MM.1S (cell line): ENCODE measurements around the gene JAG2.

Source experiments
- DNase-seq: peaks from one replicate; pipeline ENCODE4 v3.0.0-alpha.2; 2015
- H2AFZ ChIP-seq: fragments of 300-600 bp; sonication (generic); 2 replicates; pipeline ENCODE4 v1.6.0; 2016; ENCODE audit warnings: antibody characterized with exemption, low read length
- H3F3A ChIP-seq: fragments of 300-600 bp; sonication (generic); 2 replicates; pipeline ENCODE4 v1.6.1; 2016; ENCODE audit warnings: mild to moderate bottlenecking, antibody characterized with exemption, low read length, moderate library complexity, mixed read lengths; ENCODE audit not compliant: insufficient read depth
- H3K27ac ChIP-seq: fragments of 300-600 bp; sonication (generic); 2 replicates; pipeline ENCODE4 v1.5.1; 2016; ENCODE audit warnings: mild to moderate bottlenecking, low read length
- H3K27me3 ChIP-seq: fragments of 300-600 bp; sonication (generic); replicated peaks from 2 replicates; pipeline ENCODE4 v1.6.0; 2016; ENCODE audit warnings: low read length; ENCODE audit not compliant: insufficient read depth
- H3K36me3 ChIP-seq: fragments of 300-600 bp; sonication (generic); replicated peaks from 2 replicates; pipeline ENCODE4 v1.6.1; 2016; ENCODE audit warnings: mild to moderate bottlenecking, low read length, mixed read lengths; ENCODE audit not compliant: insufficient read depth
- H3K4me1 ChIP-seq: fragments of 300-600 bp; sonication (generic); 2 replicates; pipeline ENCODE4 v1.6.1; 2016; ENCODE audit warnings: low read length, mixed read lengths
- H3K4me2 ChIP-seq: fragments of 300-600 bp; sonication (generic); 2 replicates; pipeline ENCODE4 v1.6.0; 2016; ENCODE audit warnings: low read depth, low read length
- H3K4me3 ChIP-seq: fragments of 300-600 bp; sonication (generic); 2 replicates; pipeline ENCODE4 v1.5.1; 2016; ENCODE audit warnings: low read length, mixed read lengths
- H3K79me2 ChIP-seq: fragments of 300-600 bp; sonication (generic); 2 replicates; pipeline ENCODE4 v1.6.1; 2016; ENCODE audit warnings: mixed run types, low read length, mixed read lengths
- H3K9ac ChIP-seq: fragments of 300-600 bp; sonication (generic); 2 replicates; pipeline ENCODE4 v1.6.1; 2016; ENCODE audit warnings: low read length, mixed read lengths
- H3K9me2 ChIP-seq: fragments of 300-600 bp; sonication (generic); replicated peaks from 2 replicates; pipeline ENCODE4 v1.6.1; 2016; ENCODE audit warnings: mild to moderate bottlenecking, low read length, mixed read lengths; ENCODE audit not compliant: insufficient read depth
- H3K9me3 ChIP-seq: fragments of 300-600 bp; sonication (generic); replicated peaks from 2 replicates; pipeline ENCODE4 v1.6.1; 2016; ENCODE audit warnings: mild to moderate bottlenecking, low read length, mixed read lengths; ENCODE audit not compliant: insufficient read depth
- H4K20me1 ChIP-seq: fragments of 300-600 bp; sonication (generic); 2 replicates; pipeline ENCODE4 v1.6.1; 2016; ENCODE audit warnings: mild to moderate bottlenecking, low read length, moderate library complexity, mixed read lengths; ENCODE audit not compliant: insufficient read depth
- EZH2 ChIP-seq: fragments of 300-600 bp; sonication (generic); optimal IDR thresholded peaks from 2 replicates; pipeline ENCODE3; 2017; ENCODE audit warnings: low read depth, mild to moderate bottlenecking, antibody characterized with exemption, low read length, mixed read lengths
- EZH2phosphoT487 ChIP-seq: fragments of 300-600 bp; sonication (generic); IDR thresholded peaks from 2 replicates; pipeline ENCODE4 v1.6.1; 2018; ENCODE audit warnings: antibody characterized with exemption, low read length
- TF ChIP-seq, protein P1 (sequence below): fragments of 300-600 bp; sonication (generic); IDR thresholded peaks from 2 replicates; pipeline ENCODE4 v1.5.1; 2016; ENCODE audit warnings: antibody characterized with exemption, low read length, mixed read lengths

JAG2 gene

DNA sequence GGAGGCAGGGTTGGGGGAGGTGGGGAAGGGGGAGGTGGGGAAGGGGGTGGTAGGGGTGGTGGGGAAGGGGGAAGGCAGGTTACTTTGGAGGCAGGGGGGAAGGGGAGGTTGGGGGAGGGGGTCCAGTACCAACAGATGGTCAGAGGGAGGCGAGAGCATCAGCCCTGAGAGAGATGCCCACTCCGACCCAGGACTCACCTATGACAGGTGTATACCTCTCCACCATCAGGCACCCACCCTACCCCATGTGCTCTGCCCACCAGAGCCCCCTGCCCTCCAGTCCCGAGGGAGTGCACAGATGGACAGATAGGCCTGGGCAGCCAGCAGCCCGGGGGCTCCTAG, 18.6 kb downstream of the JAG2 start:
- Histone ChIP-seq H3K36me3 (no peaks in the 10 kb centered on the region), H3K27me3 (peaks cover 12% of the 10 kb centered on the region), H3K4me2 (no peak overlapping the region), H3F3A (no peaks in the 10 kb centered on the region), H3K9me3 (no peaks in the 10 kb centered on the region), H2AFZ (no peak overlapping the region), H3K9ac (no peak overlapping the region), H3K4me1 (no peaks in the 10 kb centered on the region), H3K9me2 (no peaks in the 10 kb centered on the region), H3K4me3 (no peak overlapping the region), H3K79me2 (no peaks in the 10 kb centered on the region), H3K27ac (no peak overlapping the region), H4K20me1 (no peaks in the 10 kb centered on the region)
- no peak for DNase-seq
- TF ChIP-seq EZH2phosphoT487 (no peak), EZH2 (no peak)
- TF ChIP-seq, protein P1, sequence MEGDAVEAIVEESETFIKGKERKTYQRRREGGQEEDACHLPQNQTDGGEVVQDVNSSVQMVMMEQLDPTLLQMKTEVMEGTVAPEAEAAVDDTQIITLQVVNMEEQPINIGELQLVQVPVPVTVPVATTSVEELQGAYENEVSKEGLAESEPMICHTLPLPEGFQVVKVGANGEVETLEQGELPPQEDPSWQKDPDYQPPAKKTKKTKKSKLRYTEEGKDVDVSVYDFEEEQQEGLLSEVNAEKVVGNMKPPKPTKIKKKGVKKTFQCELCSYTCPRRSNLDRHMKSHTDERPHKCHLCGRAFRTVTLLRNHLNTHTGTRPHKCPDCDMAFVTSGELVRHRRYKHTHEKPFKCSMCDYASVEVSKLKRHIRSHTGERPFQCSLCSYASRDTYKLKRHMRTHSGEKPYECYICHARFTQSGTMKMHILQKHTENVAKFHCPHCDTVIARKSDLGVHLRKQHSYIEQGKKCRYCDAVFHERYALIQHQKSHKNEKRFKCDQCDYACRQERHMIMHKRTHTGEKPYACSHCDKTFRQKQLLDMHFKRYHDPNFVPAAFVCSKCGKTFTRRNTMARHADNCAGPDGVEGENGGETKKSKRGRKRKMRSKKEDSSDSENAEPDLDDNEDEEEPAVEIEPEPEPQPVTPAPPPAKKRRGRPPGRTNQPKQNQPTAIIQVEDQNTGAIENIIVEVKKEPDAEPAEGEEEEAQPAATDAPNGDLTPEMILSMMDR: no peak

DNA sequence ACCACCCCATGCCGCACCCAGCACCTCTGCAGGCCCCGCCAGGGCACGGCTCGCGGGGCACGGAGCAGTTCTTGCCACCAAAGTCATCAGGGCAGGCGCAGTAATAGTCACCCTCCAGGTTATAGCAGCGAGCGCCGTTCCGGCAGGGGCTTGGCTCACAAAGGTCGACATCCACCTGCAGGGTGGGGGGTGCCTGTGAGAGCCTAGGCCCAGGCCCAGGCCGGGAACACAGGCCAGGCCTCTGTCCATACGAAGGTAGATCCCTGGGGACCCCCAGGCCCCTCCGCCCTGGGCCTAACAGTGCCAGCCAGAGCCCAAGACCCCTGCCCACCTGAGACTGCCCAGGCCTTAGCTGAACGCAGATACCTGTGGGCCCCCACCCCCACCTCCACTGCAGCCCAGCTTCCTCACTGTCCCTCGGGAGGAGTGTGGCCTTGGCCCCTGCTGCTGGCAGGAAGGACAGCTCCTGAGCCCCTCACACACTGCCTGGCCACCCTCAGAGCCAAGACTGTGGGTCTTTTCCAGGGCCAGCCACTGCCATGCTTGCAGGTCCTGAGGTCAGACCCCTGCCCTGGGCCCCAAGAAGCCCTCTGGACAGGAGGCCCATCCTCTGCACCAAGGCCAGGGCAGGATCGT, 19.3 kb downstream of the JAG2 start:
- Histone ChIP-seq H3K36me3 (no peaks in the 10 kb centered on the region), H3K9ac (no peak overlapping the region), H3K27ac (no peak overlapping the region), H3K79me2 (no peaks in the 10 kb centered on the region), H3K4me3 (no peak overlapping the region), H3K4me1 (no peaks in the 10 kb centered on the region), H3F3A (no peaks in the 10 kb centered on the region), H3K9me2 (no peaks in the 10 kb centered on the region), H3K27me3 (peaks cover 11% of the 10 kb centered on the region), H3K4me2 (no peak overlapping the region), H2AFZ (no peak overlapping the region), H4K20me1 (no peaks in the 10 kb centered on the region), H3K9me3 (no peaks in the 10 kb centered on the region)
- DNase-seq: no peak
- TF ChIP-seq, protein P1: no peak
- TF ChIP-seq EZH2phosphoT487: no peak
- no peak for TF ChIP-seq EZH2

DNA sequence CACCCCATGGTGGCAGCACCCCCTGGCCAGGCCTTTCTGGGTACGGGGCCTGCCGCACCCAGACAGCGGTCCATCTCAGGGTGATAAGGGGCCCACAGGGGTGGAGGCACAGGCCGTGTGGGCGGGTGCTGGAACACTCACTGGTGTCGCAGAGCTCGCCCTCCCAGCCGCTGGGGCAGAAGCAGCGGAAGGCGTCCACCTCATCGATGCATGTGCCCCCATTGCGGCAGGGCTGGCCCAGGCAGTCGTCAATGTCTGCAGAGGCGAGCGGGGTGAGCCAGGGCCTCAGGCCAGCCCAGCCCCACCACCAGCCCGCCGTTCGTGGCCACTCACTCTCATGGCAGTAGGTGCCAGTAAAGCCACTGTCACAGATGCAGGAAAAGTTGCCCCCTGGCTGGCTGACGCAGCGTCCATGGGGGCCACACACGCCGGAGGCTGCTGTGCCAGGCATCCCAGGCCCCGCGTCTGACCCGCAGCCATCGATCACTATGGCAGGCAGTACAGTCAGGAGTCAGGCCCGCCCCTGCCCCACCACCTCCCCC, 19.9 kb downstream of the JAG2 start:
- H4K20me1 ChIP-seq: no peaks in the 10 kb centered on the region
- no peak overlapping the region for H3K27ac ChIP-seq
- H3K9me3 ChIP-seq: no peaks in the 10 kb centered on the region
- no peaks in the 10 kb centered on the region for H3K36me3 ChIP-seq
- H2AFZ ChIP-seq: no peak overlapping the region
- H3K4me2 ChIP-seq: no peak overlapping the region
- TF ChIP-seq EZH2phosphoT487 (no peak), EZH2 (no peak)
- TF ChIP-seq, protein P1: no peak
- H3K4me1 ChIP-seq: no peaks in the 10 kb centered on the region
- H3K9me2 ChIP-seq: no peaks in the 10 kb centered on the region
- no peak overlapping the region for H3K4me3 ChIP-seq
- peaks cover 8% of the 10 kb centered on the region; the same call in 1 of the 2 replicates for H3K27me3 ChIP-seq
- DNase-seq: no peak
- no peaks in the 10 kb centered on the region for H3F3A ChIP-seq
- no peak overlapping the region for H3K9ac ChIP-seq
- H3K79me2 ChIP-seq: no peaks in the 10 kb centered on the region
